ENCODE data around the gene SEMA3B. TPM values are rescaled to one million over a fixed set of nuclear protein-coding genes. Genes with fewer than 3 reads are reported as not detected.
"Not testable (repeated sequence)": the region's sequence is repeated elsewhere in the genome, so short reads cannot be mapped to it uniquely, and the experiment has no call there.

SEMA3B gene
- total RNA-seq, 4 donors from 2014 or later = 21.0 to 31.0 (median 26.5) TPM

GRCh38 chr3:50260027-50260941 lies 8.7 kb upstream of the SEMA3B start:
- 4 to 17% methylated on average over 1 to 14 of the region's 70 CpGs for WGBS, 2 donors
- Histone ChIP-seq H3K36me3 (peaks cover 22 to 27% of the 10 kb centered on the region in 2 donors), H3K4me3 (replicated peaks in 1 of 3) (peak overlapping the region in 2 of 3 donors; percentile 28 to 72), H3K27me3 (no peaks in the 10 kb centered on the region), H3K4me1 (peaks cover 36 to 45% of the 10 kb centered on the region in 2 donors), H3K9me3 (no peaks in the 10 kb centered on the region), H3K27ac (peak overlapping the region; percentile 97 to 99 (median 99))
- TF ChIP-seq CTCF (IDR thresholded peaks at IDR 0.05) (peak; percentile 66 to 99 (median 99)), POLR2A (IDR thresholded peaks at IDR 0.05) (peak in 1 of 2 donors; percentile 85)
- DNase-seq = peak; percentile 94
- intact Hi-C loops (cut with DNase I) = no loop called here

- 49 to 76% methylated on average over 4 of the region's 5 CpGs for WGBS, 2 donors
- intact Hi-C loops (cut with DNase I) = no loop called here
- TF ChIP-seq POLR2A (IDR thresholded peaks at IDR 0.05) (no peak), CTCF (IDR thresholded peaks at IDR 0.05) (no peak)
- Histone ChIP-seq H3K36me3 (peaks cover 22 to 27% of the 10 kb centered on the region in 2 donors), H3K27ac (peak overlapping the region; percentile 97 to 99 (median 99)), H3K4me3 (replicated peaks in 1 of 3) (peak overlapping the region in 1 of 3 donors; percentile 72), H3K9me3 (no peaks in the 10 kb centered on the region), H3K4me1 (peaks cover 43 to 49% of the 10 kb centered on the region in 2 donors), H3K27me3 (no peaks in the 10 kb centered on the region)
- DNase-seq = no peak
These were observed 8.0 kb upstream of the SEMA3B start for GRCh38 chr3:50260942-50261441.

DNA sequence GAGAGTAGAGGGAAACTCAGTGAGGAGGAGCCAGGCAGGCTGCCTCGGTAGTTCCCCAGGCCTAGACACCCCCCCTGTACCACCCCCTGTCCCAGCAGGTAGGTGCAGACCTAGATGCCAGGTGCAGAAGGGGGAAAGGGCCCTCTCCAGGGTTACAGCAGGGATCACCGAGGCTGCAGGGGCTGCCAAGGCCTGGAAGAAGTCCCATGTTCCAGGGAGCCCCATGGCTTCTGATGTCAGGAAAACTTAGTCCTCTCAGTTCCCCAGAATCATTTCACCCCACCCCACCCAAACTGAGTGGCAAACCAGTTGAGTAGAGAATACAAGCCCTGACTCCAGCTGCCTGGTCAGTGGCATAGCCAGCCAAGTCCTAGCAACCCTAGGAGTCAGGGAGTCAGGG lies 7.4 kb upstream of the SEMA3B start:
- peak overlapping the region in 2 of 3 donors; percentile 99 for H3K27ac ChIP-seq
- no peak overlapping the region for H3K4me3 ChIP-seq (replicated peaks in 1 of 3)
- H3K36me3 ChIP-seq = peaks cover 16 to 22% of the 10 kb centered on the region in 2 donors
- 22 to 46% methylated on average over 1 to 2 of the region's 2 CpGs for WGBS, 2 donors
- TF ChIP-seq POLR2A (IDR thresholded peaks at IDR 0.05) (no peak), CTCF (IDR thresholded peaks at IDR 0.05) (no peak)
- intact Hi-C loops (cut with DNase I) = no loop called here
- no peak for DNase-seq
- no peaks in the 10 kb centered on the region for H3K27me3 ChIP-seq
- H3K4me1 ChIP-seq = peaks cover 48 to 54% of the 10 kb centered on the region in 2 donors
- no peaks in the 10 kb centered on the region for H3K9me3 ChIP-seq

- DNase-seq; H3K27me3 ChIP-seq; H3K4me3 ChIP-seq (replicated peaks in 1 of 3); intact Hi-C loops (cut with DNase I); H3K9me3 ChIP-seq: not testable (repeated sequence)
- peaks cover 55 to 61% of the 10 kb centered on the region in 2 donors for H3K4me1 ChIP-seq
- H3K27ac ChIP-seq = peak overlapping the region in 1 of 3 donors; percentile 99
- 92 to 97% methylated on average over 4 of the region's 4 CpGs for WGBS, 2 donors
- peaks cover 9 to 15% of the 10 kb centered on the region in 2 donors for H3K36me3 ChIP-seq
These were observed 6.7 kb upstream of the SEMA3B start for GRCh38 chr3:50262200-50262599.

DNA sequence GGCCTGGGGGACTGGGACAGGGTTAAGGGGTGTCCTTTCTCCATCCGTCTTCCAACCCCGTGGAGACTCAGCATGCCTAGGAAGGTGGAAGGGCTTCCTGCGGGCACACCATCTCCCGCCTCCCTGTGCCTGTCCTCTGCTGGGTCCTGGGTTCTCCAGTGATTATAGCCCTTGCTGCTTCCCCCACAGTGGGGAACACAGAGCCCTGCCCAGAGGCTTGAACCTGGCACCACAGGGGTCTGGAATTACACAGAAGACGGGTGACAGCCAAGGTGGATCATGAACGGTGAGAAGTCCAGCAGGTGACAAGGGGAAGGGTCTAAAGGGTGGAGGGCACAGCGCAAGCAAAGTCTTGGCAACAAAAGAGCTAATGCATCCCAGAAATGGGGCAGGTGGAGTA lies 6.2 kb upstream of the SEMA3B start:
- no peaks in the 10 kb centered on the region for H3K9me3 ChIP-seq
- no peaks in the 10 kb centered on the region for H3K27me3 ChIP-seq
- DNase-seq = no peak
- peaks cover 59 to 64% of the 10 kb centered on the region in 2 donors for H3K4me1 ChIP-seq
- no peak overlapping the region for H3K4me3 ChIP-seq (replicated peaks in 1 of 3)
- H3K27ac ChIP-seq = peak overlapping the region in 1 of 3 donors; percentile 87
- intact Hi-C loops (cut with DNase I) = no loop called here
- H3K36me3 ChIP-seq = peaks cover 4 to 9% of the 10 kb centered on the region in 2 donors
- TF ChIP-seq POLR2A (IDR thresholded peaks at IDR 0.05) (no peak), CTCF (IDR thresholded peaks at IDR 0.05) (no peak)
- 88 to 91% methylated on average over 7 of the region's 7 CpGs for WGBS, 2 donors
